ENCODE measurements around the gene TMEM130. TPM values are rescaled to one million over a fixed set of nuclear protein-coding genes. Genes with fewer than 3 reads are reported as not detected.

The TMEM130 gene
- total RNA-seq, 1 experiment from 2014 or later, result 1.7 TPM

DNA sequence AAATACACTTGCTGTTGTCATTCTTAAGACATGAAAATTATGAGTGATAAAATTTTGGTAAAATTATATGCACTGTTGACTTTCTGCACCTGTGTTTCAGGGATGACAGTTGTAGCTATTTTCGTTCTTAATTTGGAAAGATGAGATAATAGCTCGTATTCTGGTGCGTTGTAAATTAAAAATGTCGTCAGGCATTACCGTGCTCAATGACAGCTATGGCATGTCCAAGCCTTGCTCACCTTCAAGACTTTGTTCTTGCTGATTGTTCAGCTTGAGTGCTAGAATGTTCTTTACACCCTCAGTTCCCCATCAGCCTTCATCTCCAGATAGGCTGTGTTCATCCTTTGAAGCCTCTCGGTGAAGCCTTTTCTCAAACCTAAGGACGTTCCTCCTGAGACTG, 30.0 kb upstream of the TMEM130 start:
- H3K36me3 Mint-ChIP-seq (ENCODE audit: insufficient read depth in 1 of 3, low read depth in 3 of 3), result peaks cover 68 to 96% (median 91%) of the 10 kb centered on the region in 3 experiments
- no peak for DNase-seq
- no peak overlapping the region for H3K18ac ChIP-seq (ENCODE audit: insufficient read length, low read depth, low read length)
- peaks cover 3% of the 10 kb centered on the region in 2 experiments; a peak in 2 of 5 replicates for H3K9me3 Mint-ChIP-seq
- no peak overlapping the region for H3K27ac Mint-ChIP-seq
- H2AK5ac ChIP-seq (ENCODE audit: insufficient read length, low read length), result no peak overlapping the region
- no peaks in the 10 kb centered on the region for H3K9me3 ChIP-seq (ENCODE audit: control insufficient read depth, low read depth, low read length)
- H3K27me3 Mint-ChIP-seq (ENCODE audit: low read depth), result no peaks in the 10 kb centered on the region
- no peaks in the 10 kb centered on the region for H3K4me1 ChIP-seq (ENCODE audit: insufficient read depth, low read length)
- no peaks in the 10 kb centered on the region for H3K79me2 ChIP-seq (ENCODE audit: insufficient read depth, low read length)
- no peaks in the 10 kb centered on the region for H3K23me2 ChIP-seq (ENCODE audit: insufficient read length, low read depth, low read length, poor library complexity, severe bottlenecking)
- no peaks in the 10 kb centered on the region for H3K27me3 ChIP-seq (ENCODE audit: insufficient read depth, low read length)
- no peak overlapping the region for H4K91ac ChIP-seq (ENCODE audit: insufficient read length, low read depth, low read length)
- no peak overlapping the region for H3K27ac ChIP-seq (ENCODE audit: insufficient read length, low read depth, low read length)
- H3K56ac ChIP-seq (ENCODE audit: insufficient read length, low read depth, low read length), result no peak overlapping the region
- no peak overlapping the region for H3K4me2 ChIP-seq (ENCODE audit: insufficient read depth, insufficient read length, low read length)
- no peak overlapping the region for H2BK12ac ChIP-seq (ENCODE audit: insufficient read length, low read depth, low read length)
- WGBS (ENCODE audit: extremely low coverage, insufficient read length, low lambda C conversion rate), result no CpG with 5 or more reads among the region's 7 CpGs
- H3K23ac ChIP-seq (ENCODE audit: insufficient read length, low read depth, low read length), result no peak overlapping the region
- H2BK120ac ChIP-seq (ENCODE audit: low read depth, low read length, poor library complexity, severe bottlenecking), result no peak overlapping the region
- H2AFZ ChIP-seq (ENCODE audit: low read length), result no peak overlapping the region
- no peak overlapping the region for H4K8ac ChIP-seq (replicated peaks; ENCODE audit: insufficient read length, low read depth, low read length)
- no peaks in the 10 kb centered on the region for H3K4me1 Mint-ChIP-seq
- no peak overlapping the region for H2BK15ac ChIP-seq (ENCODE audit: low read depth, low read length)
- no peaks in the 10 kb centered on the region for H3K79me1 ChIP-seq (ENCODE audit: insufficient read depth, low read depth, low read length, poor library complexity, severe bottlenecking)
- TF ChIP-seq CTCF (conservative IDR thresholded peaks at IDR 0.05), result no peak
- H3K4ac ChIP-seq (ENCODE audit: low read depth, low read length), result no peak overlapping the region
- H3K14ac ChIP-seq (ENCODE audit: insufficient read depth, low read length), result no peak overlapping the region
- H3K4me3 Mint-ChIP-seq, result no peak overlapping the region
- no peak overlapping the region for H2BK5ac ChIP-seq (ENCODE audit: insufficient read length, low read length)
- H3T11ph ChIP-seq (ENCODE audit: low read length), result no peak overlapping the region
- H4K5ac ChIP-seq (ENCODE audit: insufficient read length, low read depth, low read length), result no peak overlapping the region
- no peaks in the 10 kb centered on the region for H4K20me1 ChIP-seq (ENCODE audit: control insufficient read depth, insufficient read depth, insufficient read length)
- no peak overlapping the region for H2BK20ac ChIP-seq (ENCODE audit: low read depth, low read length, poor library complexity, severe bottlenecking)
- no peak overlapping the region for H3K9ac ChIP-seq (ENCODE audit: extremely low read depth, insufficient read length, low read length)
